Glutamatergic neuron (in vitro differentiated cells): ENCODE results near the gene RAET1E. TPM values are rescaled to one million over a fixed set of nuclear protein-coding genes. Genes with fewer than 3 reads are reported as not detected.

Experiments
- DNase-seq: peaks from one replicate; pipeline ENCODE4 v3.0.0; 2022
- H3K27ac Mint-ChIP-seq: one replicate; pipeline ENCODE4 v1.8.0; 2020; ENCODE audit warnings: mild to moderate bottlenecking, mixed read lengths, inconsistent platforms; ENCODE audit not compliant: unreplicated experiment
- H3K27me3 Mint-ChIP-seq: one replicate; pipeline ENCODE4 v1.8.0; 2020; ENCODE audit warnings: mild to moderate bottlenecking, moderate library complexity, mixed read lengths, inconsistent platforms; ENCODE audit not compliant: unreplicated experiment
- H3K36me3 Mint-ChIP-seq: one replicate; pipeline ENCODE4 v1.8.0; 2020; ENCODE audit warnings: mild to moderate bottlenecking, mixed read lengths, inconsistent platforms; ENCODE audit not compliant: unreplicated experiment
- H3K4me1 Mint-ChIP-seq: one replicate; pipeline ENCODE4 v1.8.0; 2020; ENCODE audit warnings: mild to moderate bottlenecking, low read depth, mixed read lengths, inconsistent platforms; ENCODE audit not compliant: unreplicated experiment
- H3K4me3 Mint-ChIP-seq: one replicate; pipeline ENCODE4 v1.8.0; 2020; ENCODE audit warnings: mild to moderate bottlenecking, mixed read lengths, inconsistent platforms; ENCODE audit not compliant: unreplicated experiment
- H3K9me3 Mint-ChIP-seq: one replicate; pipeline ENCODE4 v1.8.0; 2020; ENCODE audit warnings: mild to moderate bottlenecking, moderate library complexity, mixed read lengths, inconsistent platforms; ENCODE audit not compliant: unreplicated experiment
- total RNA-seq: library from RNA; stranded (reverse); fragmentation: NEBNext Ultra II Directional; extraction: Animal tissue kit (Norgen Biotek cat#: 25700); gene quantifications from one replicate; pipeline ENCODE4 v1.2.1, GENCODE V29; 2021; ENCODE audit not compliant: unreplicated experiment
- TF ChIP-seq, protein P1 (sequence below): fragments of 200-600 bp; sonication (generic); IDR thresholded peaks from one replicate; pipeline ENCODE4 v1.5.0; 2021; ENCODE audit not compliant: partially characterized antibody, unreplicated experiment

RAET1E gene
- total RNA-seq, 1 donor from 2014 or later, result not detected

DNA sequence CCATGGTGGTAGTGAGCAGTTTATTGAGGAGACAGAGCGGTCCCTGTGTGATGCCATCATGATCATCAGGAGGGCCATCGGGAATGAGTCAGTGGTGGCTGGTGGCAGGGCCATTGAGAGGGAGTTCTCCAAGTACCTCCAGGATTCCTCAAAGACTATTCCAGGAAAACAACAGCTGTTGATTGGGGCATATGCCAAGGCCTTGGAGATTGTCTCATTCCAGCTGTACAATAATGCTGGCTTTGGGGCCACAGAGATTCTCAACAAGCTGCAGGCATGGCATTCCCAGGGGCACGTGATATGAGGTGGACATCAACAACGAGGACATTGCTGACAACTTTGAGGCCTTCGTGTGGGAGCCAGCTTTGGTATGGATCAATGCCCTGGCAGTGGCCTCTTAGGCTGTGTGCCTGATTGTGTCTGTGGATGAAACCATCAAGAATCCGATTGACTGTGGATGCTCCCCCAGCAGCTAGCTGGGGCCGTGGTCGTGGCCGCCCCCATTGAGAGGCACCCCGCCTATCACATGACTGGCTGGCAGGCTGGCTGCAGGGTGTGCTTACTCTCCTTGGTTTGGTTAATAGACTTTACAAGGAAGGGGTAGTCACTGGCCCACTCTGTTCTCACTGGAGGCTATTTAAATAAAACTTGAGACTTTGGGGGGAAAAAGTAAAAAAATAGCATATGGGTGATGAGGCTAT is 16.7 kb downstream of the RAET1E start:
- peaks cover 2% of the 10 kb centered on the region for H3K9me3 Mint-ChIP-seq
- no peak overlapping the region for H3K4me3 Mint-ChIP-seq
- H3K27me3 Mint-ChIP-seq, result peaks cover 4% of the 10 kb centered on the region
- H3K4me1 Mint-ChIP-seq, result no peaks in the 10 kb centered on the region
- DNase-seq, result no peak
- H3K27ac Mint-ChIP-seq, result no peak overlapping the region
- TF ChIP-seq, protein P1, sequence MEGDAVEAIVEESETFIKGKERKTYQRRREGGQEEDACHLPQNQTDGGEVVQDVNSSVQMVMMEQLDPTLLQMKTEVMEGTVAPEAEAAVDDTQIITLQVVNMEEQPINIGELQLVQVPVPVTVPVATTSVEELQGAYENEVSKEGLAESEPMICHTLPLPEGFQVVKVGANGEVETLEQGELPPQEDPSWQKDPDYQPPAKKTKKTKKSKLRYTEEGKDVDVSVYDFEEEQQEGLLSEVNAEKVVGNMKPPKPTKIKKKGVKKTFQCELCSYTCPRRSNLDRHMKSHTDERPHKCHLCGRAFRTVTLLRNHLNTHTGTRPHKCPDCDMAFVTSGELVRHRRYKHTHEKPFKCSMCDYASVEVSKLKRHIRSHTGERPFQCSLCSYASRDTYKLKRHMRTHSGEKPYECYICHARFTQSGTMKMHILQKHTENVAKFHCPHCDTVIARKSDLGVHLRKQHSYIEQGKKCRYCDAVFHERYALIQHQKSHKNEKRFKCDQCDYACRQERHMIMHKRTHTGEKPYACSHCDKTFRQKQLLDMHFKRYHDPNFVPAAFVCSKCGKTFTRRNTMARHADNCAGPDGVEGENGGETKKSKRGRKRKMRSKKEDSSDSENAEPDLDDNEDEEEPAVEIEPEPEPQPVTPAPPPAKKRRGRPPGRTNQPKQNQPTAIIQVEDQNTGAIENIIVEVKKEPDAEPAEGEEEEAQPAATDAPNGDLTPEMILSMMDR, result no peak
- no peaks in the 10 kb centered on the region for H3K36me3 Mint-ChIP-seq

- Mint-ChIP-seq H3K4me3 (no peak overlapping the region), H3K4me1 (no peaks in the 10 kb centered on the region), H3K36me3 (no peaks in the 10 kb centered on the region), H3K27ac (no peak overlapping the region), H3K27me3 (peaks cover 1% of the 10 kb centered on the region), H3K9me3 (peaks cover 2% of the 10 kb centered on the region)
- no peak for DNase-seq
- TF ChIP-seq, protein P1, result no peak
Observed at GRCh38 chr6:149877659-149878058, 20.3 kb downstream of the RAET1E start.

GRCh38 chr6:149876241-149876933 is 21.5 kb downstream of the RAET1E start:
- no peak overlapping the region for H3K4me3 Mint-ChIP-seq
- no peaks in the 10 kb centered on the region for H3K4me1 Mint-ChIP-seq
- no peak for DNase-seq
- no peaks in the 10 kb centered on the region for H3K36me3 Mint-ChIP-seq
- peaks cover 2% of the 10 kb centered on the region for H3K9me3 Mint-ChIP-seq
- peaks cover 1% of the 10 kb centered on the region for H3K27me3 Mint-ChIP-seq
- TF ChIP-seq, protein P1, result no peak
- H3K27ac Mint-ChIP-seq, result no peak overlapping the region

- Mint-ChIP-seq H3K4me3 (no peak overlapping the region), H3K4me1 (peaks cover 2% of the 10 kb centered on the region), H3K36me3 (no peaks in the 10 kb centered on the region), H3K27ac (no peak overlapping the region), H3K9me3 (no peaks in the 10 kb centered on the region), H3K27me3 (no peaks in the 10 kb centered on the region)
- TF ChIP-seq, protein P1, result no peak
- no peak for DNase-seq
Observed at GRCh38 chr6:149872233-149872632, 25.7 kb downstream of the RAET1E start.

- no peaks in the 10 kb centered on the region for H3K9me3 Mint-ChIP-seq
- H3K27me3 Mint-ChIP-seq, result peaks cover 3% of the 10 kb centered on the region
- TF ChIP-seq, protein P1, result no peak
- no peaks in the 10 kb centered on the region for H3K36me3 Mint-ChIP-seq
- no peak overlapping the region for H3K27ac Mint-ChIP-seq
- peaks cover 2% of the 10 kb centered on the region for H3K4me1 Mint-ChIP-seq
- H3K4me3 Mint-ChIP-seq, result no peak overlapping the region
- DNase-seq, result no peak
Observed at GRCh38 chr6:149871182-149871581, 26.7 kb downstream of the RAET1E start.
